Fibroblast of upper back skin (primary cell): ENCODE data around the gene GASK1B.
A peak's percentile ranks its signal among the peaks of the same experiment; 100 is the strongest.

Experiments used
- DNase-seq: peaks from one replicate; pipeline ENCODE4 v3.0.0-alpha.2; 2013

The GASK1B gene

DNA sequence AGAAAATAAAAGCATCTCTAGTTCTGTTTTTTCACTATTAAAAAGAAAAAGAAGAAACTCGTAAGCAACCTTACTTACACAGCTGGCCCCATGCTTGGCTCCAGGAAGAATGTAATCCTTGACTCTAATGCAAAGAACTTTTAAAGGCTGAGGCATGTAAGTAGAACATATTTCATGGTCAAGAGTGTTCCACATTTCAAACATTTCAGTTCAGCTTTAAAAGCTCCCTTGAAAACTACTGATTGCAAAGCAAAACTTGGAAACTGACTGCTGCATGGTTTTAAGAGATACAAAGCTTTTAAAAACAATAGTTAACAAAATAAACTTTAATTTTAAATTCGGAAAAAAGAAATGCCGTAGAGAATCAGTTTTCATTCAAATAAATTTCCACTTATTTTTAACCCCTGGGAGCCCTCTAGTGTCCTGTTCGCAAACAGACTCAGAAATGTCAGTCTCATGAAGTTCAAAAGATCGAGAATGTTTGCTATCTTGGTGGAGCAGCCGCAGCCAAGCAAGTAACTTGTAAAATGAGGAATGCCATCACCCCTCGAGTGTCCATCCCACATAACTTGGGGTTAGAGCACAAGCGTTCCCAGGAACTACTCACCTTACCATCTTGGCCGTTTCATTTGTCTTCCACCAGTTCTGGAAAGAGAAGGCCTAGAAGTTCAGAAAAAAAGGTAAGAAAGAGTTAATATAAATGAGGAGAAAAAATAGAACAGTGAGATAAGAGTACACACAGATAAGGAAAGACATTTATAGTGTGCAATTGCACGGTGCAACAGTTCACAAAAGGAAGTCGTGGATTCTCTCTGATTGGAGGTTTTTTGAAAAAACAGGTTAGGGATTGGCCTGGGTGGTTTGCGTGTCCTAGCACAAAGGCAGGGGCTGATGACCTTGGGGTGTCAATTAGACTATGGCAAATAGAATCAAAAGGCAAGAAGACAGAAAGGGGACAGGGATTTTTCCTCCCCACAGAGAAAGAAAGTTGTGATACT, at the start of gene GASK1B:
GASK1B (minus strand) TSS at position 765 of the 998 bp plus-strand sequence. CDS start 1,650 bp downstream, outside the sequence.
- DNase-seq: peak; percentile 72

- DNase-seq: no peak
Observed at GRCh38 chr4:158219623-158220022, 46.8 kb upstream of the GASK1B start.

DNA sequence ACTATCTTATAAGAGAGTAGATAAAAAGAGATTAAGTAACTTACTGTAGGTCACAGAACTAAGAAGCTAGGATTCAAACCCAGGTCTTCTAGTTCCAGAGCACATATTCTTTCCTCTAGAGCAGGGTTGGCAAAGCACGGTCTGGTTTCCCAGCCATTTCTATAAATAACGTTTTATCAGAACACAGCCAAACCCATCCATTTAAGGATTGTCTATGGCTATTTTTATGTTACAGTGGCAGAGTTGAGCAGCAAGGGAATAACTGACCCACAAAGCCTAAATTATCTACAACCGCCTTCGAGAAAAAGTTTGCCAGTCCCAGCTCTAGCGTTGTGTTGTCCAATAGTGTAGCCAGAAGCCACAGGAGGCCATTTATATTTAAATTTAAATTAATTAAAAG, 44.9 kb upstream of the GASK1B start:
- no peak for DNase-seq

- DNase-seq: no peak
Observed at GRCh38 chr4:158214856-158215255, 42.0 kb upstream of the GASK1B start.

GRCh38 chr4:158213466-158213865, 40.6 kb upstream of the GASK1B start:
- no peak for DNase-seq

DNA sequence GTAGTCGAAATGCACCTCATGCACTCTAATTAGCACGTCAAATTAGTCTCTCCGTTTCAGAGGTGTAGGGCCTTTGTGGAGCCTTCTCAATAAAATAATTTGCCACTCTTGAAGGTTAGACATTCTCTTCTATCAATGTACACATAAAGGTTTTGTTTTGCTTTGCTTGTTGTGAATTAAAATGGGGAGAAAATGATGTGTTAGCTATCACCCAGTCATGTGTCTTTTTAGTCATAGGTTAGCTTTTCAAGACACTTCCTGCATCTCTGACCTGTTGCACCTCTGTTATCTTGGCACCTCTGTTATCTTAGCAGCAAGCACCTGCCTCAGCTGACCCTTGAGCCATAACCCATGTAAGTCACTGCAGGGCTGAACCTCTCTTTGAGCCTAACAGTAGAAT, 38.4 kb upstream of the GASK1B start:
- no peak for DNase-seq

DNA sequence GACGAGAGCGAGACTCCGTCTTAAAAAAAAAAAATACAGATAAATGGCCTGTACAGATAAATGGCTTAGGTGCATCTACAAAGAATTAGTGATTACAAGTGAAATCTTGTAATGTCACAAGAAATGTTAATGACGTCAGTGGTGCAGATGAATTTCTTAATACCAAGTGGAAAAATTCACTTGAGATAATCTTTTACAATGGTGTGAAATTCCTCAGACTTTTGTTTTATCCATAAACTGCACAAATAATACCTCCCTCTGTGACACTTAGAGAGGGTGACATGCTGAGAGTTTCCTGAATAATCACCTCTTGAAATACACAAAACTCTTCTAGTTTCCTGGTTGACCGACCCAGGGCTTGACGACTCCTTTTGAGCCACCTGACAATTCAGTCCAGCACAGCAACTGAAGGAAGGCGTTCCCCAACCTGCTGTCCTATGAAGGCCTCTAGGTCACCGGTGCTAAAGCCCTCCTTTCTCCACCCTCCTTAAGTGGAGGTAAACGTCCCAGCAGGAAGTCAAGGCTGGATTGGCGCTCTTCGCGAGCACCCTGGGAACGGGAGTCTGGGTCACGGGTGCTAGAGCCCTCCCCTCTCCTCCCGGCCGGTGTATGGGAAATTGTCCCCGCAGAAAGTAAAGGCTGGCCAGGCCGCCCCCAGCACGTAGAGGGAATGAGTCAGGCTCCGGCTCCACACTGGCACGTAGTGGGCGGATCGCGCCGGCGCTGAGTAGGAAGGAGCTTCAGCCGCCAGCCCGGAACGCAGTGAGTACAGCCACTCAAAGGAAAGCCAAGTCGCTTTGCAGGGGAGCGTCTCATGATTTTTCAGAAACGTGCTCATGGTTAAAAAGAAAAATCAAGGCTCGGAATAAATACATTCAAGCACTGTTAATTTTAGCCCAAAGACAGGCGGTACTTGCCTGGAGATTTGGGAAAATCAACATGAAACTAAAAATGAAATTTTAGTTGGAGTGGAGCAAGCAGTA, 37.3 kb upstream of the GASK1B start, which contains the start of gene TMEM144:
TMEM144 (plus strand) TSS at position 662 of the 983 bp plus-strand sequence. CDS start 2,182 bp downstream, outside the sequence.
- DNase-seq: peak; percentile 85

DNA sequence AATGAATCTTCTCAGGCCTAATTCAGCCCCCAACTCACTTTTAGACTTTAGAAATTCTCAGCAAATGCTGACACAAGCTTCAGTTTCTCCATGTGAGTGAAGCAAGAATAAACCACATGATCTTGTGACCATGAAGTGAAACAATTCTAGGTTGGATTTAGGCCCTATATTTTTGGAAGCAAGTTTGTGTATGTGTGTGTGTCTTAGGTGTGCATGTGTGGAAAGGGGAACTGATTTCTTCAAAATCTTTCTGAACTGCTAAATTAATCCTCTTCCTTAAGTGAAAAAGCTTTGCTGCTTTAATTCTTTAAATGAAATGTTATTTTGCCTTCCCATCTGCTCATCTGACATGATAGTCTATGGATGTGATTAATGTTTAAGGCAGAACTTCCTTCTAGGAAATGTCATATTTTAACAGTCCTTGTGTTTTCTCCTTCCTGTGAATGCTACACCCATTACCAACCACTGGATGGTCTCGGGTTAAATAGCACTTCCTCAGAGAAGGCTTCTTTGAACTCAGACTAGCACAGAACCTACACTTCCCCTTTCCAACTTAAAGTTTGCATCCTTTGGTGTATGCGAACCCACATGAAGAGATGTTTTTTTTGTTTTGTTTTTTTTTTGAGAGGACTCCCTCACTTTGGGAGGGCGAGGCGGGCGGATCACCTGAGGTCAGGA, 36.3 kb upstream of the GASK1B start:
- no peak for DNase-seq

DNA sequence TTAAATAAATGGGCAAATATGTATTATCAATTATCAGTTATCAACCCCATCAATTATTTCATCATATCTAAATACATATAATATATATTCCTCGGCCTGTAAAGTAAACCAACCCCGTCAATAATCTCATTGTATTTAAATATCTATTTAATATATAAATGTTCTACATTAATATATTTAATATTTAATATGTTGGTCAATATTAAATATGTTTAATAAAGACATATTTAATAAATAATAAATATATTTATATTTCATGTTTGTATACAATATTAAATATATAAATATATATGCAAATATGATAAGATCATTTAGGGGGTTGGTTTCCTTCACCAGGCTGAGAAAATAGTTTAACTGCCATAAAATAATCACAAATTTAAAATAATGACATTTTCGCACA, 31.1 kb upstream of the GASK1B start:
- no peak for DNase-seq

DNA sequence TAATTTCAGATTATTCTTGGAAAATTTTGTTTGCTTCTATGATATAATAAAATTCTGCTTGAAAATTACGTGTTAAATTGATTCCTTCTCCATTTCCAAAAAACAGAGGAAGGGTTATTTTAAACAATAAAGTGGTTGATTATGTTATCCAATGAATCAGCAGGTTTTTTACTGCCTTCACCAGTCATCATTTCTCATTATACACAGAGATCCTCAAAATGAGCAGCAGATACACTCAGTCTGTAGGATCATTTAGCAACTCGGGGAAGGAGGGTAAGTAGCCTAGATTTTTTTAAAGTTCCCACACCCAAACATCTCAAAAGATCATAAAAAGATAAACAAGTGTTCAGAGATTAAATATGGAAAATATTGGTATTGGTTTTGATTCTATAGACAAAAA, 30.6 kb upstream of the GASK1B start:
- DNase-seq: no peak

GRCh38 chr4:158202481-158202880, 29.7 kb upstream of the GASK1B start:
- no peak for DNase-seq

- DNase-seq: no peak
Observed at GRCh38 chr4:158201876-158202275, 29.1 kb upstream of the GASK1B start.

DNA sequence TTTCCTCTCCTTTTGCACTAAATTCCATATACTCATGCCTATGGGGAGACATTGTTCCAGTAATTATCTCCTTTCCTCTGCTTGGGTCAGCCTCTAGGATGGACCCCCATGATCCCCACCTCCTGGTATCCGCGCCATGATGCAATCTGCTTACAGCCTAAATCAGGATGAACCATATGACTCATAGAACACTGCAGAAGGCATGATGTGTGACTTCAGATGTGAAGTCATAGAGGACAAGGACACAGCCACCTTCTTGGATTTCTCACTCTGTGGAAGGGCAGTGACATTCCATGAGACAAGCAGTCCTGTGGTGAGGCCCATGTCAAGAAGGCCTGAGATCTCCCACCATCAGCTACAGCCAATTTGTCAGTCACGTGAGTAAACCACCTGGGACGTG, 28.5 kb upstream of the GASK1B start:
- DNase-seq: no peak

DNA sequence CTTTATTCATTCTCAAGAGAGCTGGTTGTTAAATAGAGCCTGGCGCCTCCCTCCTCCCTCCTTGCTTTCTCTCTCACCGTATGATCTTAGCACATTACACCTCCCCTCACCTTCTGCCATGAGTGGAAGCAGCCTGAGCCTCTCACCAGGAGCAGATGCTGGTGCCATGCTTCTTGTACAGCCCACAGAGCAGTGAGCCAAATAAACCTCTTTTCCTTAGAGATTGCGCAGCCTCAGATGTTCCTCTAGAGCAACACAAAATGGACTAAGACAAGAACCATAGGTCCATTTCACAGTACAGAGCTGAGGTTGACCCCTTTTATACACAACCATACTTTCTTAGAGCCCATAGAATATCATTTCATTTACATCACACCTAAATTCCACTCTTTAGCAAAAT, 27.4 kb upstream of the GASK1B start:
- no peak for DNase-seq

- DNase-seq: no peak
Observed at GRCh38 chr4:158197194-158197776, 24.5 kb upstream of the GASK1B start.

- no peak for DNase-seq
Observed at GRCh38 chr4:158195297-158195696, 22.5 kb upstream of the GASK1B start.

DNA sequence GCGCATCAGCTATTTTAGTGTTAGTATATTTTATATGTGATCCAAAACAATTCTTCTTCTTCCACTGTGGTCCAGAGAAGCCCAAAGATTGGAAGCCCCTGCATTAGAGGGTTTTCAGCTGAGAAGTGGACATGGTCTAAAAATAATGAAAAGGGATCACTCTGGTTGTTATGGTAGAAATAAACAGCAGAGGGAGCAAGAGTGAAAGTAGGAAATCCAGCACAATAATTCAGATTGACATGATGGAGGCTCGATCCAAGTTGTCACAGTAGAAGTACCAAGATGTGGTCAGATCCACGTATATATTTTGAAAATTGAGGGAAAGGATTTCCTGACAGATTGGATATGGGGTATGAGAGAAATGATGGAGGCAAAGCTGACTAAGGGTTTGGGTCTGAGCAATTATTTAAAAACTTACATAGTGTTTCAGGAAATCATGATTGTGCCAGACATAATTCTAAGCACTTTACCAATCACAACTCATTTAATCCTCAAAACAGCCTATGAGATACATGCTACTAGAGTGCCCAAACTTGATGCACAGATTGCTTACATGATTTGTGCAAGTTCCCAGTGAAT, 20.4 kb upstream of the GASK1B start:
- DNase-seq: peak; percentile 45

DNA sequence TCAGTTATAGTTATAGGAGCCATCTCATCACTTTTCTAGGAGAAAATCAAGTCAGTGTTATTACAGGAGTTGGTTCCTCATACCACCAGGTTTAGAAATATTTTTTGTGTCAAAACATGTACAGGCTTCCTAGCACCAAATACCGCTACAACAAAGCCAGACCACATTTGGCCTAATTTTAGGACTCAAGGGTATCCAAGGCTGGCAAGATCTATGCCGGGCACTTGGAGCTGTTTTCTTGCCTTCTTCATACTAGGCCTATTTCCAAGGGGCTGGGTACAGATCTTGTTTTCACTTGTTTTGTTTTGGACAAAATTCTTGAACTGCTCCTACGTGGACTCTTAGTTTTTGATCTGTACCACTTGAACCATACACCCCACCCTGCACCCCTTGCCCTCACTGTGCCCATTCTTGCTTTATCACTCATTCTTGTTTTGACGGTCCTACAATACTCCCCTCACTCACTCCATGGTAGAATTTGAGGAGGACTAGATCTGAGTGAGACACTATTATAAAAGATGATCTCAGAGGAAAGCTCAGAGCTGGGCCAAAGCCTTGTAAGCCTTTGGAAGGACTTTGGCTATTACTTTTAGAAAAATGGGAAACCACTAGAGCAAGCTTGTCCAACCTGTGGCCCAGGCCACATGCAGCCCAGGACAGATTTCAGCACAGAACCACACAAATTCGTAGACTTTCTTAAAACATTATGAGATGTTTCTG, 19.8 kb upstream of the GASK1B start:
- DNase-seq: no peak

- DNase-seq: no peak
Observed at GRCh38 chr4:158190718-158191117, 17.9 kb upstream of the GASK1B start.

GRCh38 chr4:158189422-158189821, 16.6 kb upstream of the GASK1B start:
- DNase-seq: no peak

- no peak for DNase-seq
Observed at GRCh38 chr4:158186815-158187214, 14.0 kb upstream of the GASK1B start.
